ENCODE results near the gene D2HGDH.
A peak's percentile ranks its signal among the peaks of the same experiment; 100 is the strongest.
"Not testable (repeated sequence)": the region's sequence is repeated elsewhere in the genome, so short reads cannot be mapped to it uniquely, and the experiment has no call there.

D2HGDH gene

DNA sequence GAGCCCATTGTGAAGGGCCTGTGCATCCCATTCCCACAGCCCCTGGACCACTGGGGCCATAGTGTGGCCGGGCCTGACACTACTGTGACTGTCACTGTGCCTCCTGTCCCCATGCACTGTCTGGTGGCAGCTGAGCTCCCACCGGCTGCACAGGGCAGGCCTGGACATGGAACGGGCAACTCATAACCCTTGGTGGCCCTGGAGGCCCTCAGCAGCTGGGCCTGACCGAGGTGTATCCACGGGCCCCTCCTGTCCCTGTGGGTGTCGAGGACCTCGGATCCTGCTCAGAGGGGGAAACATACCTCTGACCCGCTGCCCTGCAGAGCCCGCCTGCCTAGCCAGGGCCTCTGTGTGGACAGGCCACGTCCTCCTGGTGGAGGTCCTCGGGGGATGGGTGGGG is 34.4 kb downstream of the D2HGDH start:
- no peak for DNase-seq (ENCODE audit: low read depth in 2 of 2)

DNA sequence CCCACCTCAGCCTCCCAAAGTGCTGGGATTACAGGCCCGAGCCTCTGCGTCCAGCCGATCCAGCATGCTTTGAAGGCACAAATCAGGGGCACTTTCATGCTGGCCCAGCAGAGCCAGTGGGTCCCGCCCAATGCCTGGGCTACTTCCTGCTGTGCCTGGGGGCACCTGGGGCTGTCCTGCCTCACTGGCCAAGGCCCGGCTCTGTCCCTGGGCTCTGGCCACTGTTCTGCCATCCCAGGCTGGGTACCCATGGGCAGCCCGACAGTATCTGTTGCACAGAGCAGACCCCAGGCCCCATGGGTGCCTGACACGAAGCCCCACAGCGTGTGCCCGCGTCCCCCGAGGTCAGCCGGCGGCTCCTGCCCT is 35.4 kb downstream of the D2HGDH start:
- no peak for DNase-seq (ENCODE audit: low read depth in 2 of 2)

- DNase-seq (ENCODE audit: low read depth in 2 of 2): no peak
Measured at GRCh38 chr2:241770185-241770935, 35.9 kb downstream of the D2HGDH start.

- no peak for DNase-seq (ENCODE audit: low read depth in 2 of 2)
Measured at GRCh38 chr2:241770936-241771285, 36.5 kb downstream of the D2HGDH start.

GRCh38 chr2:241771286-241772062 is 37.0 kb downstream of the D2HGDH start:
- DNase-seq (ENCODE audit: low read depth in 2 of 2): peak; percentile 19 to 21

- no peak for DNase-seq (ENCODE audit: low read depth in 2 of 2)
Measured at GRCh38 chr2:241772063-241772499, 37.7 kb downstream of the D2HGDH start.

- DNase-seq (ENCODE audit: low read depth in 2 of 2): no peak
Measured at GRCh38 chr2:241773511-241774418, 39.3 kb downstream of the D2HGDH start.

DNA sequence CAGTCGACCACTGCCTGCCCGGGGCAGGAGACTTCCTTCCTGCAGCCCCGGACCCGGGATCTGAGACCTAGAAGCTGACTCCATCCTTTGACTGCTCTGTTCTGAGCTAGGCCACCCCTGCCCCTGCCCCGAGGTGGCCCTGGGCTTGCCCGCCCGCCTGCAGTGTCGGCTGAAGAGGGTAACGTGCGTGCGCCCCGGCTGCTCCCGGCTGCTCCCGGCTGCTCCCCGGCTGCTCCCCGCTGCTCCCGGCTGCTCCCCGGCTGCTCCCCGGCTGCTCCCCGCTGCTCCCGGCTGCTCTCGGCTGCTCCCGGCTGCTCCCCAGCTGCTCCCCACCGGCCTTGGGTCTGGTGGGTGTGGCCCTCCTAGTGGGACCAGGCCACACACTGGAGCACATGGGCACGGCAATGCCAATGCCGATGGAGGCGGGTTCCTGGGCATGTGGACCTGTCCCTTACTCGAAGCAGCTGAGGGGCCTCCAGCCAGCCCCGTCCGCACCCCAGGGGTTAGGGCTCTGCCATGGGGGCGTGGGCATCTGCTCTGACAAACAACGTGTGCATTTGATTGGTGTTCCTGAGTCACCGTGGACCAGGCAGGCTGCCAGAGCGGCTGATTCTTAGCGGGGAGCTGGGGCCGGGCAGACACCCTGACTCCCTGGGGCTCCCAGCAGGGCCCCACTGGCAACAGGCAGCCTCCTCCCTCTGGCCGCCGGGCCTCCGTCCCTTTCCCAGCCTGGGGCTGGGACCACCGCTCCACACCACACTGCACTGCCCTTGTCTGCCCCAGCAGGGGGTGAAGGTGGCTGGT is 40.2 kb downstream of the D2HGDH start:
- DNase-seq (ENCODE audit: low read depth in 2 of 2): peak; percentile 44 to 54

- DNase-seq (ENCODE audit: low read depth in 2 of 2): no peak
Measured at GRCh38 chr2:241775223-241776177, 41.1 kb downstream of the D2HGDH start.

DNA sequence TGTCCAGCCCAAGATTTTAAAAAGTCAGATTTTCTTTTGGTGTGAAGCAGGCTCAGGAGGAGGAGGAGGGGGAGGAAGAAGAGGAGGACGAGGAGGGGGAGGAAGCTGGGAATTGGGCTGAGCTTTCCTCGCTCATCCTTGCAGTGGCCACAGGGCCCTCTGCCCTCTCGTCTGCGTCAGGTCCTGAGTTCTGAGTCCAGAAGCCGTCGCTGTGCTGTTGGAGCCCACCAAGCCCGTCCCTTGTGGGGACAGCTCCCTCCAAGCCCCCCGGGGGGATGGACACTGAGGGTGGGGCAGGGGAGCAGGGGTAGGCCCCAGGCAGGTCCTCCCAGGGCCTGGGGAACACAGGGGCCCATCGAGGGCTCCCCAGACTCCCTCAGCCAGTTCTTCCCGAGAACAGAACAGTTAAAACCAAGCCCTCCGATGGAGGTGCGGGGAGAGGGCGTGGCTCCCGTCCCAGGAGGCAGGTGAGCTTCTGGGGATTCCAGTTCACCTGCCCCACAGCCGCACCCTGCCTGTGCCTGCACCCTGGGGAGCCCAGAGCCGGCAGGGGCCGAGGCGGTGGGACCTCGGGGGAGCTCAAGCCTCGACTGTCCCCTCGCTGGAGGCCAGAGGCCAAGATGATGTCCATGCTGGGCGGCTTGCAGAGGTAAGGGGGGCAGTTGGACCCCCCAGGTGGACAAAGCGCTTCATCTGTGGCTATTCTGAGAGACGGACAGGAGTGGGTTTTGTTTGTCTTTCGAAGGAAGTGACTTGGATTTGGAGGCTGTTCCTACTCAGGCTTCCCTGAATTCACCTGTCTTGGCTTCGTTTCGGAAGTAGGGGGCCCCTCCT is 42.1 kb downstream of the D2HGDH start, which contains the start of gene GAL3ST2:
TSS of gene GAL3ST2 (plus strand) at position 487 of the 834 bp plus-strand sequence. CDS start at position 621, 134 bp downstream.
- no peak for DNase-seq (ENCODE audit: low read depth in 2 of 2)

- DNase-seq (ENCODE audit: low read depth in 2 of 2): no peak
Measured at GRCh38 chr2:241777170-241777685, 42.8 kb downstream of the D2HGDH start.

DNA sequence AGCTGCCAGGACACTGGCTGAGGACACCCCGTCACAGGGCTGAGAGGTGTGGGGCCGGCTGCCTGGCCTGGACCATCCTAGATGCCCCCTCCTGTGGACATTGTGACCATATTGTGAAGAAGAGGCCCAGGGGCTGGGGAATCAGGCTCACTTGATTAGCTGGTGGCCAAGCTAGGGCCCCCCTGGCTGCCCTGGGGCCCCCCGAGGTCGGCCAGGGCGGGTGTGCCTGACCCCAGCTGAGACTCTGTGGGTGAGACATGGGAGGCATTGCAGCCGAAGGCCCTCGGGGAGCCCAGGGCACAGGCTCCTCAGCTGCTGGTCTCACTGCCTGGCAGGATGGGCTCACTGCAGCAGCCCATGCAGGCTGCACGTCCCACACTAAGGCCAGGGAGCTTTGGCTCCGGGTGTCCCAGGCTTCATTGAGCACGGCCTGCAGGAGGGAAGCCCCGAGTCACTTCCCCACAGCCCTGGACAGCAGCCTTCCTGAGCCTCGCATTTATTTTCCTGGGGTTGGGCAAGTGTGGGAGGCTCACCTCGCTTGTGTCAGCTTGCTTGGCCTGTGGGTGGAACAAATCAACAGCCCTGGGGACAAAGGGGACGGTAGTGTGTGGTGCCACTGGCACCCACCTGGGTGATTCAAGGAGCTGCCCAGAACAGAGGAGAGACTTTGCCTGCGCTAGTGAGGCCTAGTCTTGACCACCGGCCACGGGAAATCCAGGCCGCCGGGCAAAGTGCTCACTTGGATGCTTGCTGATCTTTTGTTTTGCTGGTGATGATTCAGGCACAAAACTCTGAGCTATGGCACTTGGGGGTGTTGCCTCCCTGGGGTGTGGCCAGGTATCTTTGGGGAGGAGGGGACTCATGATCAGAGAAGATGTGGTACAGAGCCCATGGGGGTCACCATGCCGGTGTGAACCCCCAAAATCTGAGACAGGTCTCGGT is 43.5 kb downstream of the D2HGDH start:
- DNase-seq (ENCODE audit: low read depth in 2 of 2): no peak

GRCh38 chr2:241780939-241781569 is 46.6 kb downstream of the D2HGDH start:
- no peak for DNase-seq (ENCODE audit: low read depth in 2 of 2)

- DNase-seq (ENCODE audit: low read depth in 2 of 2): not testable (repeated sequence)
Measured at GRCh38 chr2:241782053-241782452, 47.6 kb downstream of the D2HGDH start.

DNA sequence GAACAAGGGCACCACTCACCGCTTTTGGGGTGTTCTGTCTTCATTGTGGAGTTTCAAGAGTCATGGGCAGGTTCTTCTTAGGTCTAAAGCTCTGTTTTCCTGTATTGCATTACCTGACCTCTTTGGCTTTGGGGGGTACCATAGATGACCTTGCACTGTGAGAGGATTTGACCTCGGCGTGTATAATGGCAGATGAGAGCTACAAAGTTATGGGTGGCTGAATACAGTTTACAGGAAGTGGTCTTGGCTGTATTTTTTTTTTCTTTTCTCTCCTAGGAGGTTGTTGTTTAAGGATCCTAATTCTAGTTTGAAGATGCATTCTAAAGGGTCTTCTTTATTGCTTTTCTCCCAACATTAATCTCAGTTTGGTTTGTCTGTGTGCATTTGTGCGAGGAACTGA is 53.7 kb downstream of the D2HGDH start:
- DNase-seq (ENCODE audit: low read depth in 2 of 2): no peak

GRCh38 chr2:241788572-241788971 is 54.1 kb downstream of the D2HGDH start:
- no peak for DNase-seq (ENCODE audit: low read depth in 2 of 2)

DNA sequence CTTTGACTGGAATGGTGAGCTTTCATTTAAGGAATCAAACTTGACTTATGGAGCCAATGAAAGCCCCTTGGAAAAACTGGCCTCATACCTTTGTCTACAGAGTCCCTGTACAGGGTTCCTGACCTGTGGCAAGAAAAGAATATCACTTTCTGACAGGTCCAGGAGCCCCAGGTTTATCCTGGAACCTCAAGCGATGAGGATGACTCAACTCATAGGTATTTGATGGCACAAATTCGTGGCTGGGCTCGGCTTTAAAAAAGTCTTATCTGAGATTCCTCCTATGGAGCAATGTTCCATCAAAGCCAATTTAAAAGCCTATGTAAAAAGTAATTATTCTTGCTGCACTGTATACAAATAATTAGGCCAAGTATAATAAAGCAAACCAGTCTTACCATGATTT is 57.0 kb downstream of the D2HGDH start:
- not testable (repeated sequence) for DNase-seq (ENCODE audit: low read depth in 2 of 2)

Measured in fibroblast of skin of left biceps (primary cell).